HG03457 (cell line): ENCODE results near the gene CEP78.
"Not testable (repeated sequence)": the region's sequence is repeated elsewhere in the genome, so short reads cannot be mapped to it uniquely, and the experiment has no call there.

ENCODE experiments used
- ATAC-seq: cut with Tn5 transposase; IDR thresholded peaks from one replicate; pipeline ENCODE4 v1.9.1; 2021; ENCODE audit warnings: moderate number of reproducible peaks; ENCODE audit not compliant: unreplicated experiment

CEP78 gene, protein sequence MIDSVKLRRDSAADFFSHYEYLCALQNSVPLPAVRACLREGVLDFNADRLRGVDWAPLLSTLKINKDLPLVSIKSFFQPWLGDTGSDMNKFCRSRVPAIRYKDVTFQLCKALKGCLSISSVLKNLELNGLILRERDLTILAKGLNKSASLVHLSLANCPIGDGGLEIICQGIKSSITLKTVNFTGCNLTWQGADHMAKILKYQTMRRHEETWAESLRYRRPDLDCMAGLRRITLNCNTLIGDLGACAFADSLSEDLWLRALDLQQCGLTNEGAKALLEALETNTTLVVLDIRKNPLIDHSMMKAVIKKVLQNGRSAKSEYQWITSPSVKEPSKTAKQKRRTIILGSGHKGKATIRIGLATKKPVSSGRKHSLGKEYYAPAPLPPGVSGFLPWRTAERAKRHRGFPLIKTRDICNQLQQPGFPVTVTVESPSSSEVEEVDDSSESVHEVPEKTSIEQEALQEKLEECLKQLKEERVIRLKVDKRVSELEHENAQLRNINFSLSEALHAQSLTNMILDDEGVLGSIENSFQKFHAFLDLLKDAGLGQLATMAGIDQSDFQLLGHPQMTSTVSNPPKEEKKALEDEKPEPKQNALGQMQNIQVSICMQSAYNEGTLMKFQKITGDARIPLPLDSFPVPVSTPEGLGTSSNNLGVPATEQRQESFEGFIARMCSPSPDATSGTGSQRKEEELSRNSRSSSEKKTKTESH

DNA sequence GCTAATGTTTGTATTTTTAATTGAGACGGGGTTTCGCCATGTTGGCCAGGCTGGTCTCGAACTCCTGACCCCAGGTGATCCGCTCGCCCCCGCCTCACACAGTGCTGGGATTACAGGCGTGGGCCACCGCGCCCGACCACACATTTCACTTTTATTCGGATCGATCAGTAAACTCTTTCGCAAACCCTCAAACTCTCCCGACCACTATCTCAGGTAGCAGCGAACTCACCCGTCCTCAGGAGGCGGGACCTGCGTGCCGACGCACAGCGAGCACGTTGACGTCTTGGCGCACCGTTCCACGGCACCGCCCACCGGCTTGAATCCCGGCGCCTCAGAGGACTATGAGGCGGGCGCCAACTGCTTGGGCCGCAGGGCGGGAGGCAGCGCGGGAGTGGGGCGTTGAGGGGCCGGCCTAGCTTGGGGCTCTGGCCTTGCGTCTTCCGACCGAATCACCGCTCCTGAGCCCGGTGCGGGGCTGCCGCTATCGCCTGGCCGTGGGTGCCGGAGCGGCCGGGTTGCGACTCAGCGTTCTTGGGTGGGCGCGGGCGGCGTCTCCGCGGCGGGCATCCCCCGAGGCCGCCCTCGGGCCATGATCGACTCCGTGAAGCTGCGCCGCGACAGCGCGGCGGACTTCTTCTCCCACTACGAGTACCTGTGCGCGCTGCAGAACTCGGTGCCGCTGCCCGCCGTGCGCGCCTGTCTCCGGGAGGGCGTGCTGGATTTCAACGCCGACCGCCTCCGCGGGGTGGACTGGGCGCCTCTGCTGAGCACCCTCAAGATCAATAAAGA is at the start of gene CEP78:
Gene CEP78, plus strand, starts transcription at position 314 of the 789 bp plus-strand sequence. Its CDS starts 276 bp downstream, at position 590.
- ATAC-seq = peak; percentile 99

GRCh38 chr9:78187763-78188484 is 48.0 kb upstream of the CEP78 start:
- no peak for ATAC-seq

DNA sequence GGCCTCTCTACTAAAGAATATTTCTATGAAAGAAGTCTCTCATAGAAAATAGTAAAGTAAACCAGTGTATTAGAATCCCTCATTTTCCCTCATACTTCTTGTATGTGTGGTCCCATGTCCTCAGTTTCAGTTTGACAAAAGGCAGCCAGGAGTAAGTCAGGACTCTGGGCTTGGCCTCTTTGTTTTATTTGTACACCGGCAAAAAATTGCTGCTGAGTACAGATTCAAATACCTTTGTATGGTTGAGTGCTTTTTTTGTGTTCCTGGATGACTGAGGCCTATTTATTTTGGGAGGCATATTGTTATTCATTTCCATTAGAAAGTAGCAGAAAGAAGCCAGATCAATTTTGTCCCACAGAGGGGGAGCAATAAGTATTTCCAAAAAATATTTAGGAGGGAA is 47.3 kb upstream of the CEP78 start:
- ATAC-seq = no peak

DNA sequence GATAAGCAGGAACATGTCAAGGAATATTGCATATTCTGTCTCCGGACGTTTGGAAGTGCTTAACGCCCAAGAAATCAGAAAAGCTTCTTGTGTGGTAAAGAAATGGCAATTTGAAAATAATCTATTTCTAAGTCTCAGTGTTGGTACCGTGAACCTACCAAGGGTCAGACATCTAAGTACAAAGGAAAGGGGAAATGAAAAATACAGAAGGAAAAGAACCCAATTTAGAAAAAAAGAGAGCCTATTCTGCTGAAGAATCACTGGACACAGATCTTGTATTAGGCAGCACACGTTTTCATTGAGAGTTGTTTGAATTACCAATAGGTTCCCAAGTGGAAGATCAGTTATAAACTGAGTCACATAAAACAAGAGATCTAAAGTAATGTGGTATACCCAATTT is 46.9 kb upstream of the CEP78 start:
- no peak for ATAC-seq

DNA sequence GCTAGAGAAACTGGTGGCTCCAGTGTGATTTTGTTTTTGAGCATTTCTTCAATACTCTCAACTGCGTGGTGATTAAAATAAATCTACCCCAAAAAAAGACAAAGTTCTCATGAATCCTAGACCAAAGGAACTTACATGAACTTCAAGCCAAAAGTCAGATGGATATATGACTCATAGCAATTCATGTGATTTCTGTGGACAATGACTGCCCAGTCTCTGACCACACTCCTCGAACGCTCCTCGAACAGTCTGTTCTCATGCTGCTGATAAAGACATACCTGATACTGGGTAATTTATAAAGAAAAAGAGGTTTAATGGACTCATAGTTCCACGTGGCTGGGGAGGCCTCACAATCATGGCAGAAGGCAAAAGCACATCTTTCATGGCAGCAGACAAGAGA is 46.4 kb upstream of the CEP78 start:
- no peak for ATAC-seq

DNA sequence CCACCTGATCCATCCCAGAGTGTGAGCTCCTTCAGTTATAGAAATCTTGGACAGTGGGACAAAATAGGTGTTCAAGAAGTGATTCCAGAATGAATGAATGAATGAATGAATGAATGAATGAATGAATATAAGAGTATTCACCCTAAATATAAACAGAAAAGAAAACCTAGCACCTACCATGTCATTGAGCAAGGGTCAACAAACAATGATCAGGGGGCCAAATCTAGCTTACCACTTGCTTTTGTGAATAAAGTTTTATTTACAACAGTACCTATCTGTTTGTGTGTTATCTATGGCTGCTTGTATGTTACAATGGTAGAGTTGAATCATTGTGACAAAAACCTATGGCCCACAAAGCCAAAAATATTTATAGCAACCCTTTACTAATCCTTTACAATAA is 43.9 kb upstream of the CEP78 start:
- ATAC-seq = no peak

- ATAC-seq = peak; percentile 58
These were observed 39.6 kb upstream of the CEP78 start for GRCh38 chr9:78196258-78196657.

DNA sequence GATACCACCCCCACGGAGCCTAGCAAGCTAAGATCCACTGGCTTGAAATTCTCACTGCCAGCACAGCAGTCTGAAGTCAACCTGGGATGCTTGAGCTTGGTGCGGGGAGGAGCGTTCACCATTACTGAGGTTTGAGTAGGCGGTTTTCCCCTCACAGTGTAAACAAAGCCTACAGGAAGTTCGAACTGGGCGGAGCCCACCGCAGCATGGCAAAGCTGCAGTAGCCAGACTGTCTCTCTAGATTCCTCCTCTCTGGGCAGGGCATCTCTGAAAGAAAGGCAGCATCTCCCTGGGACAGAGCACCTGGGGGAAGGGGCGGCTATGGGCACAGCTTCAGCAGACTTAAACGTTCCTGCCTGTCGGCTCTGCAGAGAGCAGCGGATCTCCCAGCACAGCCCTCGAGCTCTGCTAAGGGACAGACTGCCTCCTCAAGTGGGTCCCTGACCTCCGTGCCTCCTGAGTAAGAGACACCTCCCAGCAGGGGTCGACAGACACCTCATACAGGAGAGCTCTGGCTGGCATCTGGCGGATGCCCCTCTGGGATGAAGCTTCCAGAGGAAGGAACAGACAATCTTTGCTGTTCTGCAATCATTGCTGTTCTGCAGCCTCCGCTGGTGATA is 34.6 kb upstream of the CEP78 start:
- ATAC-seq = not testable (repeated sequence)

GRCh38 chr9:78207319-78207718 is 28.6 kb upstream of the CEP78 start:
- ATAC-seq = no peak

- no peak for ATAC-seq
These were observed 28.0 kb upstream of the CEP78 start for GRCh38 chr9:78207901-78208300.

DNA sequence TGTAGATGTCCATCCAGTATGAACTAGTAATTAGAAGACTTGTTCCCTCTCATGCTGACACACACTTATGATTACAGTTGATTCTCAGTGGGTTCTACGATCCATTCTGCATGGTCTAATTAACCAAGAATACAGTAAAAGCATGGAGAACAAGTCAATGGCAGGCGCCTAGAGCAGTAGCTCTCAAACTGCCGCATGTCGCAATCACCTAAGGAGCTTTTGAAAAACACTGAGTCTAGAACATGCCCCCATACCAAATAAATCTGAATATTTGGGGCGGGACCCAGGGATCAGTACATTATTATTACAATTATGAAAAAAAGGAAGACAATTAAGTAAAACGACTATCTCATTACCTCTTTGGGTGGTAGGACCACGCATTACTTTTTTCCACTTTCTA is 26.7 kb upstream of the CEP78 start:
- ATAC-seq = no peak

GRCh38 chr9:78210841-78211301 is 25.0 kb upstream of the CEP78 start:
- peak; percentile 55 for ATAC-seq

- ATAC-seq = no peak
These were observed 23.0 kb upstream of the CEP78 start for GRCh38 chr9:78212868-78213267.

DNA sequence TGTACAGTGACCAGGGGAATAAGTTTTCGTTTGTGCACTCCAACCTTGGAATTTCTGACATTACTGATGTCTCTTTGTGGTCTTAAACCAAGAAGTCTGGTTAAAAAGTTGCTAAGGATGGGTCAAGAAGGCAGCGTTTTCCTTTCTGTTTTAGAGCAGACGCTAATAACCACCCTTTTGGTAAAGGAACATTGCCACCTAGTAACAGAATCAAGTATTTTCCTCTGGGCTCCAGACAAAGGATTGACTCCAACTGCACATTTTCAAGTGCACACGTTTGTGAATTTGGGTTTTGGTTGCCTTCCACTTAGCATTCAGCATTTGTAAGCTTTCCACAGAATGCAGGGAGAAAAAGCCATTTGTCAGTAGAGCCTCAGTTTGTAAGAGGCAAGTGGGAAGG is 22.2 kb upstream of the CEP78 start:
- no peak for ATAC-seq

DNA sequence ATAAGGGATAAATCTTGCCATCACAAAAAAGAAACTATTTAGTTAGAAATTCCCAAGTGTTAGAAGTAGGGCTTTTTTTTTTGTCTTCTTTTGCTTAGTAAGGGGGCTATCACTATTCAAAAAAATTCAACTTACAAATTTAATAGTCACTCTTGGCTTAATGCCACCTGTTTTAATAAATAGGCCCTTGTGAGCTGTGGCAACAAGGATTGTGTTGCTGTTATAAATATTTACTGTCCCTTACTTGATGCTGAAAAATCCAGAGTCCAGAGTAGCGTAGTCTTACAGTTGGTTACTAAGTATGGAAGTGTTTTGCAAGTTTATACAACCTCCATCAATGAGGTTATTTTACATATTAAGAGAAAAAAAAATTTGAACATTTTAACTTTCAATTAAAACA is 21.4 kb upstream of the CEP78 start:
- ATAC-seq = no peak

- no peak for ATAC-seq
These were observed 20.2 kb upstream of the CEP78 start for GRCh38 chr9:78215706-78216105.

- ATAC-seq = no peak
These were observed 17.0 kb upstream of the CEP78 start for GRCh38 chr9:78218890-78219289.

- no peak for ATAC-seq
These were observed 14.4 kb upstream of the CEP78 start for GRCh38 chr9:78221425-78221824.

DNA sequence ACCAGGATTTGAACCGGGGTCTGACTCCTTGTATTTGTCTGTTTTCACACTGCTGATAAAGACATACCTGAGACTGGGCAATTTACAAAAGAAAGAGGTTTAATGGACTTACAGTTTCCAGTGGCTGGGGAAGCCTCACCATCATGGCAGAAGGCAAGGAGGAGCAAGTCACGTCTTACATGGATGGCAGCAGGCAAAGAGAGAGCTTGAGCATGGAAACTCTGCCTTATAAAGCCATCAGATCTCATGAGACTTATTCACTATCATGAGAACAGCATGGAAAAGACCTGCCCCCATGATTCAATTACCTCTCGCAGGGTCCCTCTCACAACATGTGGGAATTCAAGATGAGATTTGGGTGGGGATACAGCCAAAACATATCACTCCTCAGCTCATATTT is 14.0 kb upstream of the CEP78 start:
- not testable (repeated sequence) for ATAC-seq

DNA sequence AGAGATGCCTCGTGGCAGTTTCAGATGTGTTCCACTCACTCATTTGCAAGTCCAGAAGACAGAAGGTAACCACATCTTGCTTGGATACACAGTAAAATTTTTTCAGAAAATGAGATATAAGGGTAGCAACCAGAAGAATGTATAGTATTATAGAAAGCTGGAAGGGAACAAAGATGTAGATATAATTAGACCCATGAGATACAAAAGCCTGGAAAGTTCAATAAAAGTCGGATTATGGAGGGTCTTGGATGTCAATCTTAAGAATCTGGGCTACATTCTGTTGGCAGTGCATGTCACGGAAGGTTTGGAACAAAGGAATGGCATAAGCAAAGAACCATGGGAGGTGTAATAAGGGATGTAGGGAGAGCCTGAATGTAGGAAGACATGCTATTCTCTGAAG is 5.1 kb upstream of the CEP78 start:
- no peak for ATAC-seq
